Brain microvascular endothelial cell (primary cell): Measurements from ENCODE around the gene IKZF2.

ENCODE experiments used
- DNase-seq: peaks from one replicate; pipeline ENCODE4 v3.0.0-alpha.2; 2020
- H3K27ac ChIP-seq: fragments of 250-450 bp; sonication (Bioruptor Pico); 2 replicates; pipeline ENCODE4 v1.5.1; 2020; ENCODE audit warnings: mild to moderate bottlenecking, moderate library complexity
- H3K27me3 ChIP-seq: fragments of 250-450 bp; sonication (Bioruptor Pico); replicated peaks from 2 replicates; pipeline ENCODE4 v1.5.1; 2020; ENCODE audit warnings: mild to moderate bottlenecking
- H3K36me3 ChIP-seq: fragments of 250-450 bp; sonication (Bioruptor Pico); replicated peaks from 2 replicates; pipeline ENCODE4 v1.5.1; 2020; ENCODE audit warnings: mild to moderate bottlenecking
- H3K4me3 ChIP-seq: 2 replicates; pipeline ENCODE4 v1.5.1; 2011; ENCODE audit warnings: low read depth, mild to moderate bottlenecking, control low read depth, low read length, moderate library complexity
- in situ Hi-C: cut with HindIII; loops from 2 replicates; pipeline ENCODE4 v1.10.0; 2017; ENCODE audit warnings: low sequenced_read_pairs, low pct_ligation_motif_present
- TF ChIP-seq, protein P1 (sequence below): IDR thresholded peaks from 2 replicates; pipeline ENCODE4 v1.5.1; 2011; ENCODE audit warnings: low read depth, mild to moderate bottlenecking, moderate library complexity, low read length, control low read depth, inconsistent platforms; ENCODE audit errors: missing control alignments

The IKZF2 gene

DNA sequence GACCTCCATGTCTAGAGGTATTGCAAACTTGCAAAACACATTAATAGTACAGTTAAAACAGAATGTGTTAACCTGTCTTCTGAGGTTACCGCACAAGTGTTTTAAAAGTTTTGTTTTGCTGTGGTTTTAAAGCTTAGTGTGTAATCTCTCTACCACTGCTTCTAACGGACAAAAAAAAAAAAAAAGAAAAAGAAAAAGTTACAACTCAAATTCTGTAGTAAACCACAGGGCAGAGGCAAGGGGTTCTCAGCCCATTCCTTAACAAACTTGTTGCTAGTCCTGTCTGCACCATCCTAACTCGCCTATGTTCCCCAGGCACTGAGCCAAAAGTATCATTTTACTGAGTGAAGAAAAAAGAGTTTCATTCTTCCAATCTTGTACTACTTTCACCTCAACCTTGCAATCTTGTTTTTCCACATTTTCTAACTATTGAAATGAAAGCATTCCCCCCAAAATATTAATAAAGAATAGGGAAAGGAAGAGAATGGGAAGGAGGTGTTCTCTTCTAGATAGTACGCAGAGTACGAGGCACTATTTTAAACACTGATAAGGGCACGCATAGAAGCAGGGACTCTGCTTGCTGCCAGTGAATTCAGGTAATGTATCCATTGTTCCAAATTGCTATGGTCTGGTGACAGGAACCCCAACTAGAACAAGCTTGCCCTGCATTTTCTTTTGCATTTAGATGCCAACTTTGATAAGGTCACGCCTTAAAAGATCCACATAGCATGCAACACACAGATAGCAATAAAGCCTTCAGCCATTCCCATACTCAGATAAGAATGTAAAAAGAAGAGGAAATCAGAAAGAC lies 47.1 kb downstream of the IKZF2 start:
- TF ChIP-seq, protein P1, sequence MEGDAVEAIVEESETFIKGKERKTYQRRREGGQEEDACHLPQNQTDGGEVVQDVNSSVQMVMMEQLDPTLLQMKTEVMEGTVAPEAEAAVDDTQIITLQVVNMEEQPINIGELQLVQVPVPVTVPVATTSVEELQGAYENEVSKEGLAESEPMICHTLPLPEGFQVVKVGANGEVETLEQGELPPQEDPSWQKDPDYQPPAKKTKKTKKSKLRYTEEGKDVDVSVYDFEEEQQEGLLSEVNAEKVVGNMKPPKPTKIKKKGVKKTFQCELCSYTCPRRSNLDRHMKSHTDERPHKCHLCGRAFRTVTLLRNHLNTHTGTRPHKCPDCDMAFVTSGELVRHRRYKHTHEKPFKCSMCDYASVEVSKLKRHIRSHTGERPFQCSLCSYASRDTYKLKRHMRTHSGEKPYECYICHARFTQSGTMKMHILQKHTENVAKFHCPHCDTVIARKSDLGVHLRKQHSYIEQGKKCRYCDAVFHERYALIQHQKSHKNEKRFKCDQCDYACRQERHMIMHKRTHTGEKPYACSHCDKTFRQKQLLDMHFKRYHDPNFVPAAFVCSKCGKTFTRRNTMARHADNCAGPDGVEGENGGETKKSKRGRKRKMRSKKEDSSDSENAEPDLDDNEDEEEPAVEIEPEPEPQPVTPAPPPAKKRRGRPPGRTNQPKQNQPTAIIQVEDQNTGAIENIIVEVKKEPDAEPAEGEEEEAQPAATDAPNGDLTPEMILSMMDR, result no peak
- Histone ChIP-seq H3K4me3 (no peak overlapping the region), H3K36me3 (no peaks in the 10 kb centered on the region), H3K27me3 (no peaks in the 10 kb centered on the region), H3K27ac (no peak overlapping the region)
- in situ Hi-C loops, result no loop called here
- DNase-seq, result peak; percentile 24

DNA sequence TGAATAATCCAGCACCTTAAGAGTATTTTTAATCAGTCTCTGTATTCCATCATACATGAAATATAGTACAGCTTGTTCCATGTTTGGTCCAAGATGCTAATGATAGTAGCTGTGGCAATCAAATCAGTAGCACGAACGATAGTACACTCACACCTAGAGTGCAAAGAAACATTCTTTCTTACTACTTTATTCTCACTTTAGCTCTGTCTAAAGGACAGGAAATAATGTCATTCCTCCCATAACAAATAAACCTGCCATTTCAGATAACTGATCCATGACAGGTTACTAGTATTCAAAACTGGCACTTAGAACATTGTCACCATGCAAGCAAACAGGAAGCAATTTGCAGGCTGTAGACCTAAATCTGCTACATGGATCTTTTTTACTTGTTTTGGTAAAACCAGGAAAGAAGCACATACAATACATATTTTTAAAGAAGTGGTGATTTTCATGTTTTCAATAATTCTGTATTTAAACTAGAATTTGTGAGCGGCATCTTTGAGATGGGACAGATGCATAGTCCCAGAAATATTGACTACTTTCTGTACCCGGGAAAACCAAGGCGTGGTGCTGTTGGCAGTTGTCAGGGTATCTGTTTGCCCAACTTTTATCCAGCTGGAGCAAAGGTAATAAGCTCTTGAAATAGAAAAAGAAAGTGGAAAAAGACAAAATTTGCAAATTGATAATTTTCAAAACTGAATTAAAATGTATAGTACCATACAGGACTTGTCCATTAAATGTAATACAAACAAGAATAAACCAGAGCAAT lies 49.5 kb downstream of the IKZF2 start:
- no peak overlapping the region for H3K27ac ChIP-seq
- in situ Hi-C loops, result no loop called here
- TF ChIP-seq, protein P1, result no peak
- H3K36me3 ChIP-seq, result no peaks in the 10 kb centered on the region
- no peaks in the 10 kb centered on the region for H3K27me3 ChIP-seq
- no peak for DNase-seq
- H3K4me3 ChIP-seq, result no peak overlapping the region

DNA sequence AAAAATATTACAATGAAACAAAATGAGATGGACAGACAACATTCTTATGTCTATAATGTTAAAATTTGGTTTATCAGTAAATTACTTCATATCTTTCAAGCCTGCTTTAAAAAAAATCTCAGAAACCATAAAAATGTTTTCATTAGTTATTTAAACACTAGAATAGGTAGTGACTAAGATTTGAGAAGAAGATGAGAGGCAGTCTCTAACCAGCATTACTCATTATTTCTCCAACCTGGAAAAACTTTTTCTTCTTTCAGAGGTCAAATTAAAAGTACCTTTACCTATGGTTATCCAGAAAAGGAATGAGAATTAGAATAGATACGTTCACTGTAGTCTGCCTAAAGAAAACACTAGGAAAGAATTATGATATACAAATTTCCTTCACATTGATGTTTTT lies 50.3 kb downstream of the IKZF2 start:
- DNase-seq, result no peak
- no peak overlapping the region for H3K27ac ChIP-seq
- in situ Hi-C loops, result no loop called here
- H3K4me3 ChIP-seq, result no peak overlapping the region
- no peaks in the 10 kb centered on the region for H3K27me3 ChIP-seq
- no peaks in the 10 kb centered on the region for H3K36me3 ChIP-seq
- TF ChIP-seq, protein P1, result no peak

DNA sequence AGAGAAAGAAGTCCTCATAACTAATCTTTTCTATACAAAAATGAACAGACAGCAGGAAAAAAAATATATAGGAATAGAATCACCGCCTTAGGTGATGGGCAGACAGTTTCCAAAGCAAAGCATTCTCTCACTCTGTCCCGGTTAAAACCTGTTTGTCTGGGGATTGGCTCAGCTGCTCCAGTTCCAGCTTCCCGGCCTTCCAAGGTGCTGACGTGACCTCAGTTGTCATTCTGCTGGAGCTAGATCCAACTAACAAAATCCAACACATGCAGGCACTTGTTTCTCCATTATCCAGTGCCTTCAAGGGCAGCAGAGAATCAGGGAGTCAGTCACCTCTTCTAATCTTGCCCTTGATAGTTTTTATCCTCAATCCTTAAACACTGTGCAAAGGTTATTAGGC lies 52.8 kb downstream of the IKZF2 start:
- Histone ChIP-seq H3K36me3 (no peaks in the 10 kb centered on the region), H3K4me3 (no peak overlapping the region), H3K27me3 (no peaks in the 10 kb centered on the region), H3K27ac (no peak overlapping the region)
- in situ Hi-C loops, result no loop called here
- no peak for DNase-seq
- TF ChIP-seq, protein P1, result no peak

DNA sequence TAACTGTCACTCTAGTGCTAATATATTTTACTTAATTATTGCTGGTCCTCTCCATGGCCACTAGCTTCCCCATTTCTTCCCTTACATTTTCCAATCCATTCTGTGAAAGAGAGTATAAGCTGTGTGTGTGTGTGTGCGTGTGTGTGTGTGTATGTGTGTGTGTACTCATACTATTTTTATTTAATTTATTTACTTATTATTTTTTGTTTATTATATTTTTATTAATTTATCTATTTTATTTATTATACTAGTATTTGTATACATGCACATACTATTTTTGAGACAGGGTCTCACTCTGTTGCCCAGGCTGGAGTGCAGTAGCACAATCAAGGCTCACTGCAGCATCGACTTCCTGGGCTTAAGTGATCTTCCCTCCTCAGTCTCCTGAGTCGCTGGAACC lies 59.6 kb downstream of the IKZF2 start:
- H3K4me3 ChIP-seq, result no peak overlapping the region
- in situ Hi-C loops, result no loop called here
- H3K36me3 ChIP-seq, result no peaks in the 10 kb centered on the region
- no peak for DNase-seq
- TF ChIP-seq, protein P1, result no peak
- H3K27ac ChIP-seq, result no peak overlapping the region
- H3K27me3 ChIP-seq, result no peaks in the 10 kb centered on the region

DNA sequence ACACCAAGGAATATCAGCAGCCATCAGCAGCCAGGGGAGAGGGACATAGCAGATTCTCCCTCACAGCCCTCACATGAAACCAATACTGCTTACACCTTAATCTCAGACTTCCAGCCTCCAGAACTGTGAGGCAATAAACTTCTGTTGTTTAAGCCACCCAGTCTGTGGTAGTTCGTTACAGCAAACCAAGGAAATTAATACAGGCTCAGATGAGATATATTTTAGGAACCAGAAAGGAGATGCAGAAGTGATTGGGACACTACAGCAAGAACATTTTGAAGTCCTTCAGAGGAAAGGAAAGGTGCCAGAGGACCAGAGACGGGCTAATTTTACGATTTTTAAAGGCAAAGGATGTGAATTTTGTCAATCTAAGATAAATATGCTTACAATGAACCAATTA lies 60.6 kb downstream of the IKZF2 start:
- Histone ChIP-seq H3K36me3 (no peaks in the 10 kb centered on the region), H3K27me3 (no peaks in the 10 kb centered on the region), H3K27ac (no peak overlapping the region), H3K4me3 (no peak overlapping the region)
- TF ChIP-seq, protein P1, result no peak
- DNase-seq, result no peak
- in situ Hi-C loops, result no loop called here
